ENCODE measurements around the gene VDR.

Gene VDR

GRCh38 chr12:47892819-47893218, 12.0 kb downstream of the VDR start:
- TF ChIP-seq CTCF (conservative IDR thresholded peaks at IDR 0.05; ENCODE audit: low read depth), result no peak
- ChIA-PET POLR2A (ENCODE audit: low non-redundant PET) (no interaction called here), CTCF (no interaction called here)
- DNase-seq (ENCODE audit: low spot score), result no peak
- H3K27ac ChIP-seq, result peak overlapping the region; percentile 35; the same call in 1 of the 2 replicates

DNA sequence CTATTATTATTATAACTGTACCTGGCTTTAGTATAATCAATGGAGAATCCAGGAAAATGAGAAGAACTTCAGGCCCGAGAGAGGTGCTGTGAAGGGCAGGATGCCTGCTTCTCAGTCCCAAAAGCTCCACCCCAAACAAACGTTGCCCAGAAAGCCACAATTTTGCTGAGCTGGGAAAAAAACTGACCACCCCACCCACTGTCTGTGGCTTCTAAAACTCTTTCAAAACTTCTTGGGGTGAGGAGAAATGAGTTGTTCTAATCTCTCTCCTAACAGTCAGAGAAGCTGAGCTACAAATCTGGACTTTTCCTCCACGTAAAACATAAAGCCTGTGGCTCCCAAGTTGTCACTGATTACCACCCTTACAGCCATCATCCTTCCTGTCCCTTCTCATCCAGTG, 13.4 kb downstream of the VDR start:
- DNase-seq (ENCODE audit: low spot score), result no peak
- ChIA-PET CTCF (interaction anchor here (0.6 kb wide), 1 partner anchor 663 kb away, joined by 4 read pairs; no protein-coding TSS in a partner anchor), POLR2A (ENCODE audit: low non-redundant PET) (no interaction called here)
- peak overlapping the region; percentile 35 for H3K27ac ChIP-seq
- TF ChIP-seq CTCF (conservative IDR thresholded peaks at IDR 0.05; ENCODE audit: low read depth), result no peak

- H3K27ac ChIP-seq, result peak overlapping the region; percentile 32; the same call in 1 of the 2 replicates
- no peak for DNase-seq (ENCODE audit: low spot score)
- ChIA-PET CTCF (no interaction called here), POLR2A (ENCODE audit: low non-redundant PET) (interaction anchor here (0.7 kb wide), 1 partner anchor 85 kb away, joined by 3 read pairs; no protein-coding TSS in a partner anchor)
- TF ChIP-seq CTCF (conservative IDR thresholded peaks at IDR 0.05; ENCODE audit: low read depth), result no peak
These were observed 15.8 kb downstream of the VDR start for GRCh38 chr12:47889040-47889439.

DNA sequence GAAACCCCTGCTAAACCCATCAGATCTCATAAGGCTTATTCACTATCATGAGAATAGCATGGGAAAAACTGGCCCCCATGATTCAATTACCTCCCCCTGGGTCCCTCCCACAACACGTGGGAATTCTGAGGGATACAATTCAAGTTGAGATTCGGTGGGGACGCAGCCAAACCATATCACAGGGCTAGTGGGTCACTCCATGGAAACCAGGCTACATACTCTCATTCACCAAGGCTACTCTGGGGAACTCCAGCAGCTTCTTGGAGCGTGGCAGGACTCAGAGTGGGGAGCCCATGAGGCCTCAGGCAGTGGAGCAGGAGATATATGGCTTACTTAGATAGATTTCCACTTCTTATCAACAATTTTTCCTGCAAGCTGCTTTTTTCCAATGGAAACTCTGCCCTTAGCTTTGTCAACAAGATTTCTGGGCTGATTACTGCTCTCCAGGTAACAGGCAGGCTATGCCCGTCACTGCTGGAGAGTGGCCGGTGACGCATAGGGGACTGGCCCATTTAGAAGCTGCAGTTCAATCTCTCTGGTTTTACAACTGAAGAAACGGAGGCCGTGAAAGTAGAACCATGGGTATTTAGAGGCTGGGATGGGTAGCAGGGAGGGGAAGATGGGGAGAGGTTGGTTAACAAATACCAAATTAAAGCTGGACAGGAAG, 16.5 kb downstream of the VDR start:
- no peak for TF ChIP-seq CTCF (conservative IDR thresholded peaks at IDR 0.05; ENCODE audit: low read depth)
- DNase-seq (ENCODE audit: low spot score), result no peak
- H3K27ac ChIP-seq, result no peak overlapping the region
- POLR2A ChIA-PET (ENCODE audit: low non-redundant PET), result no interaction called here
- CTCF ChIA-PET, result no interaction called here

DNA sequence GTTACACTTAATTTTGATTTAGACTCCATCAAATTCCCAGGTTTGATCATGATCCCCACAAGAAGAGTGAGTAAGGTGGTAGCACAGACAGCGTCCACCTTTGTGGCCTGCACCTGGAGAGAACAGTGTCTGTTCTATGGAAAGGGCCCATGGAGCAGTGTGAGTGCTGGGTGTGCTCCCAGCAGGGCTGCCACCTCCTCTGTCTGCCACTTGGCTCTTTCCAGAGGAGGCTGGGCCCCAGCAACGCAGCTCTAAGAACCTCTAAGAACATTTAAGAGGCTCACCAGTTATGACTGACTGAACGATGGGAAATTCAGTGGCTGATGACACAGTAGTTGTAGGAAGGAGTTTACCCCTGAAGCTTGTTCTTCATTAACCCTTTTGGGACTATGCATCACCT, 17.3 kb downstream of the VDR start:
- TF ChIP-seq CTCF (conservative IDR thresholded peaks at IDR 0.05; ENCODE audit: low read depth), result no peak
- ChIA-PET CTCF (no interaction called here), POLR2A (ENCODE audit: low non-redundant PET) (no interaction called here)
- H3K27ac ChIP-seq, result no peak overlapping the region
- DNase-seq (ENCODE audit: low spot score), result no peak

DNA sequence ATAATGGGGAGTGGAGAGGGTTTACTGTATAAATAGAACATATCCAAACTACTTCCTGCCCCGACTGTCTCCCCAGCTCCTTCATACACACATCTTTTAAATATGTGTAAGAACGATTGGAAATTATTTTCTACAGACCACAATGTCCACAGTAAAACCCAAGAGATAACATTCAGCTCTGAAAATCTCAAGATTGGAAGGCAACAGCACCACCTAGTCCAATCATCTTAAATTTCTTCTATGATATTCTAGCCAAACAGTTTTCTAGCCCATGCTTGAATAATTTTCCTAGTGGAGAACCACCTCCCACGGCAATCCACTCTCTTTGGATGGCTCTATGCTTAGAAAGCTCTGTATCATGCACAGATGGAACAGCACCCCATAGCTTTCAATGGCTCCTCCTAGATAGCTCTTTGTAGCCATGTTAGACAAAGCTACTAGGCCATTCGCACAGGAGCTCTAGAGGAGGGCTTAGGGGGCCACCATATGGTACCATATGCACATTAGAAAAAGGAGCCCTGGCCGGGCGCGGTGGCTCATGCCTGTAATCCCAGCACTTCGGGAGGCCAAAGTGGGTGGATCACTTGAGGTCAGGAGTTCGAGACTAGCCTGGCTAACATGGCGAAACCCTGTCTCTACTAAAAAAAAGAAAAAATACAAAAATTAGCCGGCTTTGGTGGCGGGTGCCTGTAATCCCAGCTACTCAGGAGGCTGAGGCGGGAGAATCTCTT, 18.1 kb downstream of the VDR start:
- CTCF ChIA-PET, result interaction anchor here (0.7 to 1.2 kb wide), 4 partner anchors 8 to 76 kb away, joined by 3 to 4 read pairs (median 3); partner anchors contain the start of gene VDR
- POLR2A ChIA-PET (ENCODE audit: low non-redundant PET), result interaction anchor here (1.7 kb wide), 1 partner anchor 18 kb away, joined by 4 read pairs; the partner anchor contains the start of gene VDR
- TF ChIP-seq CTCF (conservative IDR thresholded peaks at IDR 0.05; ENCODE audit: low read depth), result no peak
- no peak overlapping the region for H3K27ac ChIP-seq
- no peak for DNase-seq (ENCODE audit: low spot score)
